ENCODE data around the gene SEMA4D. TPM values are rescaled to one million over a fixed set of nuclear protein-coding genes. Genes with fewer than 3 reads are reported as not detected.
"Not testable (repeated sequence)": the region's sequence is repeated elsewhere in the genome, so short reads cannot be mapped to it uniquely, and the experiment has no call there.

SEMA4D gene
- total RNA-seq, 4 donors from 2014 or later: 13.4 to 27.3 (median 24.8) TPM

GRCh38 chr9:89473762-89474469 is 24.0 kb downstream of the SEMA4D start:
- no peaks in the 10 kb centered on the region for H3K27me3 ChIP-seq
- no peak for TF ChIP-seq EP300 (IDR thresholded peaks at IDR 0.05)
- no peak overlapping the region for H3K27ac ChIP-seq
- peaks cover 0 to under 1% (median 0%) of the 10 kb centered on the region in 4 donors for H3K9me3 ChIP-seq
- no peak overlapping the region for H3K4me3 ChIP-seq
- DNase-seq (ENCODE audit: low spot score in 2 of 2): no peak
- WGBS, 2 donors: 75 to 86% methylated on average over 7 of the region's 7 CpGs
- H3K4me1 ChIP-seq: peaks cover 0 to 30% (median 20%) of the 10 kb centered on the region in 4 donors
- peaks cover 0 to 9% (median 0%) of the 10 kb centered on the region in 3 donors for H3K36me3 ChIP-seq

GRCh38 chr9:89471796-89472320 is 26.1 kb downstream of the SEMA4D start:
- not testable (repeated sequence) for H3K36me3 ChIP-seq; DNase-seq (ENCODE audit: low spot score in 2 of 2); H3K4me3 ChIP-seq; H3K27ac ChIP-seq; H3K27me3 ChIP-seq; H3K9me3 ChIP-seq
- peaks cover 0 to 28% (median 5%) of the 10 kb centered on the region in 4 donors for H3K4me1 ChIP-seq
- WGBS, 2 donors: 97 to 99% methylated on average over 6 of the region's 6 CpGs

GRCh38 chr9:89471390-89471789 is 26.5 kb downstream of the SEMA4D start:
- Histone ChIP-seq H3K27ac (peak overlapping the region in 1 of 4 donors; percentile 35), H3K9me3 (no peaks in the 10 kb centered on the region), H3K36me3 (peaks cover 0 to 4% (median 0%) of the 10 kb centered on the region in 3 donors), H3K4me3 (no peak overlapping the region), H3K4me1 (peaks cover 0 to 32% (median 5%) of the 10 kb centered on the region in 4 donors), H3K27me3 (no peaks in the 10 kb centered on the region)
- TF ChIP-seq EP300 (IDR thresholded peaks at IDR 0.05) (no peak), POLR2A (IDR thresholded peaks at IDR 0.05) (no peak), CTCF (IDR thresholded peaks at IDR 0.05) (no peak)
- no peak for DNase-seq (ENCODE audit: low spot score in 2 of 2)
- WGBS, 2 donors: 92 to 99% methylated on average over 3 of the region's 3 CpGs

- H3K27ac ChIP-seq: peak overlapping the region in 1 of 4 donors; percentile 35
- H3K4me1 ChIP-seq: peaks cover 0 to 43% (median 4%) of the 10 kb centered on the region in 4 donors
- H3K27me3 ChIP-seq: no peaks in the 10 kb centered on the region
- DNase-seq (ENCODE audit: low spot score in 2 of 2): no peak
- WGBS, 2 donors: 54 to 59% methylated on average over 6 of the region's 6 CpGs
- no peak overlapping the region for H3K4me3 ChIP-seq
- no peaks in the 10 kb centered on the region for H3K9me3 ChIP-seq
- H3K36me3 ChIP-seq: peaks cover 0 to 4% (median 0%) of the 10 kb centered on the region in 3 donors
- TF ChIP-seq CTCF (IDR thresholded peaks at IDR 0.05): no peak
- no peak for TF ChIP-seq POLR2A (IDR thresholded peaks at IDR 0.05)
- TF ChIP-seq EP300 (IDR thresholded peaks at IDR 0.05): no peak
Measured at GRCh38 chr9:89470224-89470839, 27.6 kb downstream of the SEMA4D start.

GRCh38 chr9:89469003-89469402 is 28.9 kb downstream of the SEMA4D start:
- 58 to 75% methylated on average over 1 of the region's 1 CpG for WGBS, 2 donors
- Histone ChIP-seq H3K27me3 (no peaks in the 10 kb centered on the region), H3K4me1 (peaks cover 0 to 37% (median 7%) of the 10 kb centered on the region in 4 donors), H3K4me3 (no peak overlapping the region), H3K36me3 (peaks cover 0 to 4% (median 0%) of the 10 kb centered on the region in 3 donors), H3K27ac (peak overlapping the region in 1 of 4 donors; percentile 66), H3K9me3 (no peaks in the 10 kb centered on the region)
- DNase-seq (ENCODE audit: low spot score in 2 of 2): no peak
- TF ChIP-seq EP300 (IDR thresholded peaks at IDR 0.05) (no peak), CTCF (IDR thresholded peaks at IDR 0.05) (no peak)
